K562 (cell line): ENCODE results near the gene PDE2A. TPM values are rescaled to one million over a fixed set of nuclear protein-coding genes. Genes with fewer than 3 reads are reported as not detected.

Experiments used
- BRF1 ChIP-seq: IDR thresholded peaks from 3 replicates; pipeline ENCODE4 v1.6.1; 2011; ENCODE audit warnings: borderline replicate concordance, mild to moderate bottlenecking; ENCODE audit not compliant: insufficient read length; ENCODE audit errors: extremely low read depth
- CCNT2 ChIP-seq: IDR thresholded peaks from 2 replicates; pipeline ENCODE4 v1.6.1; 2011; ENCODE audit warnings: borderline replicate concordance, low read depth, mild to moderate bottlenecking, moderate library complexity, mixed read lengths, low read length; ENCODE audit not compliant: insufficient read length; ENCODE audit errors: extremely low read depth
- GATAD2A ChIP-seq: fragments of 450-650 bp; IDR thresholded peaks from 2 replicates; pipeline ENCODE4 v1.6.1; 2017
- HES1 ChIP-seq: fragments of 450-650 bp; IDR thresholded peaks from 2 replicates; pipeline ENCODE4 v1.6.1; 2016; ENCODE audit warnings: low read depth, mild to moderate bottlenecking, moderate library complexity
- ILK ChIP-seq: fragments of 450-650 bp; IDR thresholded peaks from 2 replicates; pipeline ENCODE4 v1.6.1; 2016; ENCODE audit warnings: missing genetic modification characterization, low read depth, mild to moderate bottlenecking, missing compliant biosample characterization, moderate library complexity, borderline replicate concordance
- NFIX ChIP-seq: fragments of 250-450 bp; sonication (Bioruptor Pico); IDR thresholded peaks from 2 replicates; pipeline ENCODE4 v1.4.0; 2020; ENCODE audit warnings: low read depth, mild to moderate bottlenecking, moderate library complexity
- NRF1 ChIP-seq, 2 experiments: fragments of 450-650 bp; IDR thresholded peaks in 1 of 2; conservative IDR thresholded peaks in 1 of 2; 2 replicates each; pipeline ENCODE4 v1.6.1; 2014; ENCODE audit warnings: mild to moderate bottlenecking in 2 of 2
- SRSF9 ChIP-seq: fragments of 200-400 bp; formaldehyde crosslinking; IDR thresholded peaks from 2 replicates; pipeline ENCODE4 v1.6.1; 2017; ENCODE audit warnings: low read depth, low read length, borderline replicate concordance
- TFAP4 ChIP-seq: sonication (generic); formaldehyde crosslinking; IDR thresholded peaks from 2 replicates; pipeline ENCODE4 v1.8.0; 2022; ENCODE audit warnings: missing genetic modification reagents, mild to moderate bottlenecking, moderate library complexity, borderline replicate concordance
- polyA plus RNA-seq, 8 experiments: library from polyadenylated mRNA; depleted of rRNA in 4 of 8; stranded (reverse) in 5 of 8; unstranded in 3 of 8; fragments of >200 nt; fragmentation: Nextera tagmentation in 2 of 8; fragmentation: Illumina TruSeq in 1 of 8; extraction: Ambion mirVana in 2 of 8; extraction: Trizol in 1 of 8; gene quantifications; 2 replicates each; pipeline versions ENCODE4 v1.2.1 to v1.2.3, GENCODE V29; 2011 to 2014; ENCODE audit warnings: inconsistent platforms in 1 of 8, missing spikeins in 1 of 8
- total RNA-seq, 7 experiments: library from RNA; depleted of rRNA in 6 of 7; stranded (reverse); fragments of >200 nt in 6 of 7; fragmentation: Illumina TruSeq in 2 of 7; extraction: Trizol in 2 of 7; gene quantifications; 2 replicates each; pipeline versions ENCODE4 v1.2.1 to v1.2.3, GENCODE V29; 2011 to 2021; ENCODE audit warnings: low replicate concordance in 1 of 7

The PDE2A gene
- total and polyA plus RNA-seq, 9 of the 15 experiments (the other 6 are each of a cell fraction or from before 2014, with no cell fraction given): 0.07 to 15.2 (median 1.6) TPM; not detected in 1

- no peak for TF ChIP-seq GATAD2A
- TF ChIP-seq TFAP4: peak; percentile 70; the same call in 1 of the 2 replicates
- TF ChIP-seq NFIX (CRISPR knock-in tag): no peak
- TF ChIP-seq HES1: no peak
- no peak for TF ChIP-seq ILK (tag)
- 0 out of 4 replicates have a peak, but pooled peaks of 1 of the 2 experiments have one; percentile 8 for TF ChIP-seq NRF1 (conservative IDR thresholded peaks at IDR 0.05 in 1 of 2, IDR thresholded peaks at IDR 0.05 in 1 of 2)
- no peak for TF ChIP-seq SRSF9
- TF ChIP-seq CCNT2: peak; percentile 12
- TF ChIP-seq BRF1: no peak
- TF ChIP-seq, all 486 proteins: peak for 20
Measured at GRCh38 chr11:72589802-72590761, 84.1 kb downstream of the PDE2A start (continued).
